HepG2 (cell line): Measurements from ENCODE around the gene CACNA2D1. TPM values are rescaled to one million over a fixed set of nuclear protein-coding genes. Genes with fewer than 3 reads are reported as not detected.

ENCODE experiments used
- ATAC-seq: fragments of 200-7000 bp; cut with Tn5 transposase; 3 replicates; pipeline ENCODE4 v1.9.1; 2020; ENCODE audit warnings: mild to moderate bottlenecking, moderate library complexity
- BruUV-seq: library from RNA; stranded (reverse); fragments of 400-500 nt; replicated peaks from 2 replicates; lab custom pipeline; 2021; lab: Mats Ljungman, UMichigan
- CTCF ChIA-PET: fragments of 300-600 bp; formaldehyde crosslinking; extraction: SDS; loops from one replicate; lab custom pipeline; 2021; ENCODE audit warnings: low total read pairs, inconsistent platforms, low intra/inter-chr PET ratio; lab: Yijun Ruan, JAX
- POLR2A ChIA-PET: fragments of 350-600 bp; sonication (Branson Sonifier 250); formaldehyde crosslinking; loops from one replicate; lab custom pipeline; 2020; ENCODE audit warnings: antibody characterized with exemption, inconsistent platforms; lab: Yijun Ruan, JAX
- DNase-seq: peaks from one replicate; pipeline ENCODE4 v3.0.0-alpha.2; 2015; ENCODE audit warnings: low spot score
- FAIRE-seq: peaks from 3 replicates; lab custom pipeline; 2011; peaks lifted over from hg19 to GRCh38; lab: Jason Lieb, UNC
- H2AFZ ChIP-seq: one replicate; pipeline ENCODE4 v1.6.1; 2011; ENCODE audit warnings: low read length, inconsistent platforms
- H3K27ac ChIP-seq: fragments of 300-600 bp; 3 replicates; pipeline ENCODE4 v1.8.0; 2011; ENCODE audit warnings: mixed run types, mild to moderate bottlenecking, mixed read lengths, low read length, inconsistent platforms; ENCODE audit not compliant: insufficient read depth; ENCODE audit errors: extremely low read length
- H3K27me3 ChIP-seq, 2 experiments: fragments of 200-600 bp in 1 of 2; 2 replicates in 1 of 2; 3 replicates in 1 of 2; pipeline versions ENCODE4 v1.6.0 to v1.8.0; 2011; ENCODE audit warnings: low read length in 2 of 2, mild to moderate bottlenecking in 2 of 2, moderate library complexity in 2 of 2, inconsistent platforms in 1 of 2; ENCODE audit not compliant: insufficient read depth in 2 of 2, control insufficient read depth in 1 of 2
- H3K36me3 ChIP-seq, 2 experiments: fragments of 200-600 bp in 1 of 2; replicated peaks in 1 of 2; 2 replicates in 1 of 2; 3 replicates in 1 of 2; pipeline versions ENCODE4 v1.5.1 to v1.8.0; 2011; ENCODE audit warnings: low read length in 2 of 2, inconsistent platforms in 1 of 2; ENCODE audit not compliant: insufficient read depth in 2 of 2, control insufficient read depth in 1 of 2
- H3K4me1 ChIP-seq: 2 replicates; pipeline ENCODE4 v1.5.1; 2012; ENCODE audit warnings: low read length, inconsistent platforms; ENCODE audit not compliant: insufficient read depth
- H3K4me2 ChIP-seq: 2 replicates; pipeline ENCODE4 v1.6.0; 2011; ENCODE audit warnings: low read depth, low read length, inconsistent platforms
- H3K4me3 ChIP-seq, 3 experiments: fragments of 200-600 bp in 1 of 3; sonication (generic), shearing (Covaris generic) in 1 of 3; replicated peaks in 1 of 3; 2 replicates each; pipeline ENCODE4 v1.5.1; 2011 to 2016; ENCODE audit warnings: low read length in 3 of 3, inconsistent platforms in 2 of 3, low read depth in 2 of 3, mild to moderate bottlenecking in 2 of 3, control low read depth in 1 of 3, mixed read lengths in 1 of 3; ENCODE audit not compliant: insufficient read depth in 1 of 3
- H3K79me2 ChIP-seq: one replicate; pipeline ENCODE4 v1.6.1; 2011; ENCODE audit warnings: low read length, inconsistent platforms; ENCODE audit not compliant: insufficient read depth
- H3K9ac ChIP-seq: 2 replicates; pipeline ENCODE4 v1.6.0; 2011; ENCODE audit warnings: mild to moderate bottlenecking, low read depth, low read length, inconsistent platforms; ENCODE audit not compliant: insufficient read depth
- H3K9me3 ChIP-seq: 2 replicates; pipeline ENCODE4 v1.5.1; 2012; ENCODE audit warnings: mild to moderate bottlenecking, low read length
- H4K20me1 ChIP-seq: 2 replicates; pipeline ENCODE4 v1.6.0; 2011; ENCODE audit warnings: inconsistent platforms, mild to moderate bottlenecking, low read length, moderate library complexity; ENCODE audit not compliant: insufficient read depth
- ADNP ChIP-seq: sonication (generic); formaldehyde crosslinking; IDR thresholded peaks from 2 replicates; pipeline ENCODE4 v1.4.0; 2020; ENCODE audit warnings: missing genetic modification reagents
- AKAP8 ChIP-seq: sonication (generic); formaldehyde crosslinking; IDR thresholded peaks from 2 replicates; pipeline ENCODE4 v1.5.1; 2020; ENCODE audit warnings: mild to moderate bottlenecking, missing genetic modification reagents
- EZH2 ChIP-seq: conservative IDR thresholded peaks from 2 replicates; pipeline ENCODE4 v1.6.1; 2012; ENCODE audit warnings: mild to moderate bottlenecking, low read depth, low read length, moderate library complexity
- HOXA3 ChIP-seq: sonication (generic); formaldehyde crosslinking; IDR thresholded peaks from 2 replicates; pipeline ENCODE4 v1.5.0; 2020; ENCODE audit warnings: missing genetic modification reagents
- NCOA5 ChIP-seq: sonication (generic); formaldehyde crosslinking; IDR thresholded peaks from 2 replicates; pipeline ENCODE4 v1.4.0; 2020; ENCODE audit warnings: missing genetic modification reagents
- NFKBIZ ChIP-seq: IDR thresholded peaks from 2 replicates; pipeline ENCODE4 v1.6.1; 2018; ENCODE audit warnings: missing genetic modification reagents, missing compliant biosample characterization
- NR2F6 ChIP-seq, 2 experiments: IDR thresholded peaks; 2 replicates each; pipeline ENCODE4 v1.6.1; 2016; ENCODE audit warnings: antibody characterized with exemption in 1 of 2, mild to moderate bottlenecking in 1 of 2
- SCMH1 ChIP-seq: sonication (generic); formaldehyde crosslinking; IDR thresholded peaks from 2 replicates; pipeline ENCODE4 v1.9.0; 2021; ENCODE audit warnings: missing genetic modification reagents, mild to moderate bottlenecking, borderline replicate concordance
- STAG1 ChIP-seq: sonication (generic); formaldehyde crosslinking; IDR thresholded peaks from 2 replicates; pipeline ENCODE4 v1.4.0; 2020; ENCODE audit warnings: missing genetic modification reagents
- TAF1 ChIP-seq: sonication (generic); formaldehyde crosslinking; IDR thresholded peaks from 2 replicates; pipeline ENCODE4 v1.4.0; 2020; ENCODE audit warnings: missing genetic modification reagents
- ZBTB8A ChIP-seq: sonication (generic); formaldehyde crosslinking; IDR thresholded peaks from 2 replicates; pipeline ENCODE4 v1.4.0; 2020; ENCODE audit warnings: mild to moderate bottlenecking, low read depth, missing genetic modification reagents, borderline replicate concordance
- ZNF550 ChIP-seq: sonication (generic); formaldehyde crosslinking; IDR thresholded peaks from 2 replicates; pipeline ENCODE4 v1.4.0; 2020; ENCODE audit warnings: mild to moderate bottlenecking, missing genetic modification reagents, borderline replicate concordance
- ZNF562 ChIP-seq: sonication (generic); formaldehyde crosslinking; IDR thresholded peaks from 2 replicates; pipeline ENCODE4 v1.8.0; 2022; ENCODE audit warnings: missing genetic modification reagents, borderline replicate concordance
- ZNF629 ChIP-seq: sonication (generic); formaldehyde crosslinking; conservative IDR thresholded peaks from 2 replicates; pipeline ENCODE4 v1.5.0; 2020; ENCODE audit warnings: missing genetic modification reagents
- ZNF878 ChIP-seq: sonication (generic); formaldehyde crosslinking; IDR thresholded peaks from 2 replicates; pipeline ENCODE4 v1.8.1; 2023; ENCODE audit warnings: mild to moderate bottlenecking, missing genetic modification reagents, moderate library complexity
- ZSCAN30 ChIP-seq: sonication (generic); formaldehyde crosslinking; IDR thresholded peaks from 2 replicates; pipeline ENCODE4 v1.5.0; 2020; ENCODE audit warnings: mild to moderate bottlenecking, missing genetic modification reagents
- WGBS: methylation state at CpG from one replicate; pipeline ENCODE4 v1.1.6; 2017; ENCODE audit warnings: low lambda C conversion rate; 5-methylcytosine and 5-hydroxymethylcytosine counted together
- in situ Hi-C: cut with HindIII; loops from 2 replicates; pipeline ENCODE4 v1.10.0; 2017; ENCODE audit warnings: low pct_unique_long_range_greater_than_20kb; ENCODE audit not compliant: extremely low pct_ligation_motif_present
- intact Hi-C: fragments of 100-400 bp; cut with micrococcal nuclease; formaldehyde crosslinking; loops from one replicate; pipeline ENCODE4 v1.10.0; 2022; ENCODE audit not compliant: unreplicated experiment
- polyA plus RNA-seq, 8 experiments: library from polyadenylated mRNA; depleted of rRNA in 3 of 8; stranded (reverse) in 7 of 8; unstranded in 1 of 8; fragments of >200 nt; fragmentation: Illumina TruSeq in 4 of 8; extraction: Trizol in 4 of 8; gene quantifications; 2 replicates each; pipeline versions ENCODE4 v1.2.1 to v1.2.3, GENCODE V29; 2011 to 2016; ENCODE audit warnings: low read depth in 4 of 8, missing spikeins in 1 of 8, mixed read lengths in 1 of 8; ENCODE audit not compliant: insufficient read depth in 1 of 8
- total RNA-seq, 5 experiments: library from RNA; depleted of rRNA; stranded (reverse); fragments of >200 nt; fragmentation: Illumina TruSeq; extraction: Trizol; gene quantifications; 2 replicates each; pipeline ENCODE4 v1.2.3, GENCODE V29; 2016; ENCODE audit warnings: low read depth in 1 of 5
- TF ChIP-seq, protein P1 (sequence below): sonication (generic); formaldehyde crosslinking; IDR thresholded peaks from 2 replicates; pipeline ENCODE4 v1.5.0; 2020; ENCODE audit warnings: mild to moderate bottlenecking, missing genetic modification reagents, borderline replicate concordance
- TF ChIP-seq, protein P2 (sequence below): sonication (generic); formaldehyde crosslinking; IDR thresholded peaks from 2 replicates; pipeline ENCODE4 v1.8.1; 2023; ENCODE audit warnings: mild to moderate bottlenecking, missing genetic modification reagents, borderline replicate concordance
- TF ChIP-seq, protein P3 (sequence below): sonication (generic); formaldehyde crosslinking; IDR thresholded peaks from 2 replicates; pipeline ENCODE4 v1.9.0; 2022; ENCODE audit warnings: low read depth, missing genetic modification reagents
- TF ChIP-seq, protein P4 (sequence below): sonication (generic); formaldehyde crosslinking; IDR thresholded peaks from 2 replicates; pipeline ENCODE4 v1.5.1; 2020; ENCODE audit warnings: missing genetic modification reagents, mild to moderate bottlenecking, borderline replicate concordance
- TF ChIP-seq, protein P5 (sequence below): sonication (generic); formaldehyde crosslinking; IDR thresholded peaks from 2 replicates; pipeline ENCODE4 v1.4.0; 2020; ENCODE audit warnings: missing genetic modification reagents

Gene CACNA2D1
- total and polyA plus RNA-seq, 2 of the 13 experiments (the other 11 are each of a cell fraction or from before 2014, with no cell fraction given), result not detected

DNA sequence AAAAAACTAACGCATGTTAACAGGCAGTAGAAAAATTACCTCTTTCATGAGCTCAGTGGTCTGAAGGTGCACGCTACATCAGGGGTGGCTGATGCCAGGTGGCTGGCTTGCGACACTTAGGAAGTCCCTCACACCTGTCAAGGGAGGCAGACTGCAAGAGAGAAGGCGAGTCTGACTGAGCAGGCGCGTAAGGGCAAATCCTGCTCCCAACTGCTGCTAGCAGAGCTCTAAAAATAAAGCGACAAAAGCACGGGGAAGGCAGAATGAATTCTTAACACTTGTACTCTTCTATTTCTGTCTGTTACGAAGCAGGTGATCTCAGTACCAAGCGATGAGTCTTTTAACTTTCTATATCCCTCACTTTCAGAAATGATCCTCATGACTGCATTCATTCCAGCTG is 33.1 kb downstream of the CACNA2D1 start (continued):
- no peak for TF ChIP-seq ZNF550
- TF ChIP-seq, protein P1, sequence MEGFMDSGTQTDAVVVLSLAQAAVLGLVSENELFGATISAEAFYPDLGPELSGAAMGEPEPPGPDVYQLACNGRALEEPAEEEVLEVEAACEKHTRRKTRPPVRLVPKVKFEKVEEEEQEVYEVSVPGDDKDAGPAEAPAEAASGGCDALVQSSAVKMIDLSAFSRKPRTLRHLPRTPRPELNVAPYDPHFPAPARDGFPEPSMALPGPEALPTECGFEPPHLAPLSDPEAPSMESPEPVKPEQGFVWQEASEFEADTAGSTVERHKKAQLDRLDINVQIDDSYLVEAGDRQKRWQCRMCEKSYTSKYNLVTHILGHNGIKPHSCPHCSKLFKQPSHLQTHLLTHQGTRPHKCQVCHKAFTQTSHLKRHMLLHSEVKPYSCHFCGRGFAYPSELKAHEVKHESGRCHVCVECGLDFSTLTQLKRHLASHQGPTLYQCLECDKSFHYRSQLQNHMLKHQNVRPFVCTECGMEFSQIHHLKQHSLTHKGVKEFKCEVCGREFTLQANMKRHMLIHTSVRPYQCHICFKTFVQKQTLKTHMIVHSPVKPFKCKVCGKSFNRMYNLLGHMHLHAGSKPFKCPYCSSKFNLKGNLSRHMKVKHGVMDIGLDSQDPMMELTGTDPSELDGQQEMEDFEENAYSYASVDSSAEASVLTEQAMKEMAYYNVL, result no peak
- TF ChIP-seq ZNF629, result no peak
- no peak for TF ChIP-seq ADNP
- TF ChIP-seq ZSCAN30, result no peak
- TF ChIP-seq STAG1, result no peak
- no peak for TF ChIP-seq NFKBIZ
- no peak for TF ChIP-seq AKAP8
- TF ChIP-seq SCMH1, result no peak
- TF ChIP-seq, protein P2, sequence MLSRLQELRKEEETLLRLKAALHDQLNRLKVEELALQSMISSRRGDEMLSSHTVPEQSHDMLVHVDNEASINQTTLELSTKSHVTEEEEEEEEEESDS (CRISPR knock-in tag), result no peak
- TF ChIP-seq, protein P3, sequence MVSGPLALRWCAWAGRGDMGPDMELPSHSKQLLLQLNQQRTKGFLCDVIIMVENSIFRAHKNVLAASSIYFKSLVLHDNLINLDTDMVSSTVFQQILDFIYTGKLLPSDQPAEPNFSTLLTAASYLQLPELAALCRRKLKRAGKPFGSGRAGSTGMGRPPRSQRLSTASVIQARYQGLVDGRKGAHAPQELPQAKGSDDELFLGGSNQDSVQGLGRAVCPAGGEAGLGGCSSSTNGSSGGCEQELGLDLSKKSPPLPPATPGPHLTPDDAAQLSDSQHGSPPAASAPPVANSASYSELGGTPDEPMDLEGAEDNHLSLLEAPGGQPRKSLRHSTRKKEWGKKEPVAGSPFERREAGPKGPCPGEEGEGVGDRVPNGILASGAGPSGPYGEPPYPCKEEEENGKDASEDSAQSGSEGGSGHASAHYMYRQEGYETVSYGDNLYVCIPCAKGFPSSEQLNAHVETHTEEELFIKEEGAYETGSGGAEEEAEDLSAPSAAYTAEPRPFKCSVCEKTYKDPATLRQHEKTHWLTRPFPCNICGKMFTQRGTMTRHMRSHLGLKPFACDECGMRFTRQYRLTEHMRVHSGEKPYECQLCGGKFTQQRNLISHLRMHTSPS (CRISPR knock-in tag), result no peak

DNA sequence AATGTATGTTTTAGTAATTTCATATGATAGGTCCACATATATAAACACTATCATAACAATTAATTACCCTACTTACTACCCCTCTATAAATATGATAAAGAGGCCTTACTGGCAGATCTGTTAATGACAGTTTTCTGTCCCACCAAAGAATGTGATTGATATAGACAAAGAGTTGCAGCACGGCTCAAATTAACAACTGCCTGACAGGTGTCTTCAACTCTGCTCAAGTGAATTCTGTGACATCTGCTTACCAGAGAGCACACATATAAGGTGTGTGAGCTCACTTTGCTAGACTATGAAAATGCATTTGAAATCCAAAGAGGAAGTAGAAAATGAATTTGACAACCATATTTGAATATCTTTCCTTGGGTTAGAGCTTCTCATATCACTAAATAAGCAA is 36.6 kb downstream of the CACNA2D1 start:
- ChIA-PET POLR2A (no interaction called here), CTCF (no interaction called here)
- in situ Hi-C loops (no loop called here), intact Hi-C loops (no loop called here)
- Histone ChIP-seq H3K4me1 (no peaks in the 10 kb centered on the region), H3K9me3 (no peaks in the 10 kb centered on the region), H3K27ac (no peak overlapping the region), H2AFZ (no peak overlapping the region), H4K20me1 (no peaks in the 10 kb centered on the region), H3K4me2 (no peak overlapping the region), H3K9ac (no peak overlapping the region), H3K27me3 (no peaks in the 10 kb centered on the region), H3K79me2 (no peaks in the 10 kb centered on the region), H3K4me3 (no peak overlapping the region), H3K36me3 (no peaks in the 10 kb centered on the region)
- no peak for DNase-seq
- BruUV-seq, result no TSS peak
- FAIRE-seq, result no peak
- ATAC-seq, result no peak
- WGBS, result 94% methylated on average over 1 of the region's 1 CpG
- TF ChIP-seq HOXA3 (CRISPR knock-in tag), result no peak
- TF ChIP-seq, protein P4, sequence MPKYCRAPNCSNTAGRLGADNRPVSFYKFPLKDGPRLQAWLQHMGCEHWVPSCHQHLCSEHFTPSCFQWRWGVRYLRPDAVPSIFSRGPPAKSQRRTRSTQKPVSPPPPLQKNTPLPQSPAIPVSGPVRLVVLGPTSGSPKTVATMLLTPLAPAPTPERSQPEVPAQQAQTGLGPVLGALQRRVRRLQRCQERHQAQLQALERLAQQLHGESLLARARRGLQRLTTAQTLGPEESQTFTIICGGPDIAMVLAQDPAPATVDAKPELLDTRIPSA (CRISPR knock-in tag), result no peak
- no peak for TF ChIP-seq TAF1
- TF ChIP-seq ZBTB8A, result no peak
- no peak for TF ChIP-seq ZNF562 (CRISPR knock-in tag)
- TF ChIP-seq NR2F6 (IDR thresholded peaks at IDR 0.05), result no peak
- TF ChIP-seq NR2F6 (CRISPR knock-in tag; IDR thresholded peaks at IDR 0.05), result no peak
- TF ChIP-seq NCOA5 (CRISPR knock-in tag), result no peak
- no peak for TF ChIP-seq ZNF878 (CRISPR knock-in tag)
- TF ChIP-seq, protein P5, sequence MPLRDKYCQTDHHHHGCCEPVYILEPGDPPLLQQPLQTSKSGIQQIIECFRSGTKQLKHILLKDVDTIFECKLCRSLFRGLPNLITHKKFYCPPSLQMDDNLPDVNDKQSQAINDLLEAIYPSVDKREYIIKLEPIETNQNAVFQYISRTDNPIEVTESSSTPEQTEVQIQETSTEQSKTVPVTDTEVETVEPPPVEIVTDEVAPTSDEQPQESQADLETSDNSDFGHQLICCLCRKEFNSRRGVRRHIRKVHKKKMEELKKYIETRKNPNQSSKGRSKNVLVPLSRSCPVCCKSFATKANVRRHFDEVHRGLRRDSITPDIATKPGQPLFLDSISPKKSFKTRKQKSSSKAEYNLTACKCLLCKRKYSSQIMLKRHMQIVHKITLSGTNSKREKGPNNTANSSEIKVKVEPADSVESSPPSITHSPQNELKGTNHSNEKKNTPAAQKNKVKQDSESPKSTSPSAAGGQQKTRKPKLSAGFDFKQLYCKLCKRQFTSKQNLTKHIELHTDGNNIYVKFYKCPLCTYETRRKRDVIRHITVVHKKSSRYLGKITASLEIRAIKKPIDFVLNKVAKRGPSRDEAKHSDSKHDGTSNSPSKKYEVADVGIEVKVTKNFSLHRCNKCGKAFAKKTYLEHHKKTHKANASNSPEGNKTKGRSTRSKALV (CRISPR knock-in tag), result no peak
- TF ChIP-seq EZH2, result no peak
